Transverse colon (tissue), 4 donors: ENCODE data around the gene ETV6. TPM values are rescaled to one million over a fixed set of nuclear protein-coding genes. Genes with fewer than 3 reads are reported as not detected.
A peak's percentile ranks its signal among the peaks of the same experiment; 100 is the strongest.

Experiments
- DNase-seq: peaks from one replicate; pipeline ENCODE4 v3.0.0-alpha.2; 2019
- H3K27ac ChIP-seq, 4 donors: fragments of 200-600 bp; sonication (generic); 2 replicates each; pipeline ENCODE4 v1.5.1; 2016 to 2018; ENCODE audit warnings: inconsistent platforms in 4 of 4
- H3K27me3 ChIP-seq: fragments of 200-600 bp; sonication (generic); 2 replicates; pipeline ENCODE4 v1.5.1; 2017; ENCODE audit warnings: inconsistent platforms
- H3K36me3 ChIP-seq, 4 donors: fragments of 200-600 bp; sonication (generic); 2 replicates each; pipeline ENCODE4 v1.5.1; 2017 to 2019; ENCODE audit warnings: inconsistent platforms in 4 of 4
- H3K4me1 ChIP-seq, 4 donors: fragments of 200-600 bp; sonication (generic); 2 replicates each; pipeline ENCODE4 v1.5.1; 2017 to 2020; ENCODE audit warnings: inconsistent platforms in 4 of 4
- H3K4me3 ChIP-seq, 4 donors: fragments of 200-600 bp; sonication (generic); 1 replicate in 1 of 4; 2 replicates in 3 of 4; pipeline versions ENCODE4 v1.5.1 to v1.6.1; 2017 to 2019; ENCODE audit warnings: inconsistent platforms in 4 of 4
- H3K9me3 ChIP-seq, 2 donors: fragments of 200-600 bp; sonication (generic); 2 replicates each; pipeline ENCODE4 v1.5.1; 2017 to 2019; ENCODE audit warnings: inconsistent platforms in 2 of 2
- EP300 ChIP-seq: sonication (generic); formaldehyde crosslinking; IDR thresholded peaks from one replicate; pipeline ENCODE4 v1.6.1; 2017; ENCODE audit warnings: antibody characterized with exemption, low read depth
- POLR2A ChIP-seq: fragments of 450-650 bp; IDR thresholded peaks from one replicate; pipeline ENCODE4 v1.6.1; 2016; ENCODE audit warnings: antibody characterized with exemption, mild to moderate bottlenecking, moderate library complexity
- POLR2AphosphoS5 ChIP-seq, 3 donors: sonication (generic); formaldehyde crosslinking; IDR thresholded peaks; one replicate each; pipeline ENCODE4 v1.6.1; 2016; ENCODE audit warnings: antibody characterized with exemption in 3 of 3
- whole genome bisulfite sequencing, 2 donors: methylation state at CpG; one replicate each; pipeline ENCODE4 v1.1.5; 2018; ENCODE audit warnings: low coverage in 1 of 2; 5-methylcytosine and 5-hydroxymethylcytosine counted together
- in situ Hi-C, 4 donors: fragments of 200-750 bp; cut with MboI; loops; one replicate each; pipeline versions ENCODE4 v1.15.0 to v1.15.1; 2017; ENCODE audit warnings: low sequenced_read_pairs in 3 of 4, low pct_ligation_motif_present in 1 of 4, low pct_unique_long_range_greater_than_20kb in 1 of 4
- intact Hi-C: fragments of 100-400 bp; cut with DNase I; formaldehyde crosslinking; loops from one replicate; pipeline ENCODE4 v1.15.1; 2023; ENCODE audit warnings: low total_unique reads
- total RNA-seq, 4 donors: library from RNA; depleted of rRNA; stranded (reverse); fragments of >200 nt; gene quantifications; one replicate each; pipeline ENCODE4 v1.1.0, GENCODE V29; 2016
- TF ChIP-seq, protein P1 (sequence below), 5 experiments: fragments of 200-600 bp in 3 of 5; fragments of 450-650 bp in 2 of 5; sonication (generic) in 3 of 5; IDR thresholded peaks; 1 replicate in 2 of 5; 2 replicates in 3 of 5; pipeline ENCODE4 v1.5.1; 2016 to 2017; ENCODE audit warnings: antibody characterized with exemption in 5 of 5, inconsistent platforms in 3 of 5, mild to moderate bottlenecking in 2 of 5, moderate library complexity in 1 of 5

Gene ETV6
- total RNA-seq, 4 donors from 2014 or later: 19.9 to 47.9 (median 41.0) TPM

DNA sequence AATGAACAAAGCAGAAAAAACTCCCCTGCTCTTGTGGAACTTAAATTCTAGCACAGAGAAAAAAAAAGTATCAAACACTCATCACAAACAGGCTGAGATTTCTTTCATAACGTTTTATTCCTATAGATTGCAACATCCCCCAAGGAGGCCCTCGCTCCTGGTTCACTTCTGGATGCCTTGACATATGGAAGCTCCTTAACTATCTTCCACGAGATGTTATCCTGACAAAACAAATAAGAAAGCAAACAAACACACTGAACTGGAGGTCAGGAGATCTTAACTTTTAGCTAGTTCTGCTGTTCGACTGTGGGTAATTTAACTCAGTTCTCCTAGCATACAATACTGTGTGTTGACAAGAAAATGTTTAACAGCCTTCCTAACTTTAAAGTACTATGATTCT lies 104.8 kb downstream of the ETV6 start:
- H3K27ac ChIP-seq: peak overlapping the region; percentile 74 to 87 (median 82)
- 69 to 74% methylated on average over 2 to 4 of the region's 4 CpGs for WGBS, 2 donors
- H3K4me1 ChIP-seq: peaks cover 29 to 66% (median 43%) of the 10 kb centered on the region in 4 donors
- intact Hi-C loops: loop anchor here (10.0 kb wide), 1 partner anchor 51 kb away; no protein-coding TSS in a partner anchor
- TF ChIP-seq EP300 (no peak), POLR2AphosphoS5 (IDR thresholded peaks at IDR 0.05) (no peak), POLR2A (no peak)
- TF ChIP-seq, protein P1, sequence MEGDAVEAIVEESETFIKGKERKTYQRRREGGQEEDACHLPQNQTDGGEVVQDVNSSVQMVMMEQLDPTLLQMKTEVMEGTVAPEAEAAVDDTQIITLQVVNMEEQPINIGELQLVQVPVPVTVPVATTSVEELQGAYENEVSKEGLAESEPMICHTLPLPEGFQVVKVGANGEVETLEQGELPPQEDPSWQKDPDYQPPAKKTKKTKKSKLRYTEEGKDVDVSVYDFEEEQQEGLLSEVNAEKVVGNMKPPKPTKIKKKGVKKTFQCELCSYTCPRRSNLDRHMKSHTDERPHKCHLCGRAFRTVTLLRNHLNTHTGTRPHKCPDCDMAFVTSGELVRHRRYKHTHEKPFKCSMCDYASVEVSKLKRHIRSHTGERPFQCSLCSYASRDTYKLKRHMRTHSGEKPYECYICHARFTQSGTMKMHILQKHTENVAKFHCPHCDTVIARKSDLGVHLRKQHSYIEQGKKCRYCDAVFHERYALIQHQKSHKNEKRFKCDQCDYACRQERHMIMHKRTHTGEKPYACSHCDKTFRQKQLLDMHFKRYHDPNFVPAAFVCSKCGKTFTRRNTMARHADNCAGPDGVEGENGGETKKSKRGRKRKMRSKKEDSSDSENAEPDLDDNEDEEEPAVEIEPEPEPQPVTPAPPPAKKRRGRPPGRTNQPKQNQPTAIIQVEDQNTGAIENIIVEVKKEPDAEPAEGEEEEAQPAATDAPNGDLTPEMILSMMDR (IDR thresholded peaks at IDR 0.05): no peak
- H3K36me3 ChIP-seq: peaks cover 0 to 8% (median 0%) of the 10 kb centered on the region in 4 donors
- H3K9me3 ChIP-seq: no peaks in the 10 kb centered on the region
- in situ Hi-C loops: no loop called here
- no peak overlapping the region for H3K4me3 ChIP-seq
- DNase-seq: no peak
- no peaks in the 10 kb centered on the region for H3K27me3 ChIP-seq

DNA sequence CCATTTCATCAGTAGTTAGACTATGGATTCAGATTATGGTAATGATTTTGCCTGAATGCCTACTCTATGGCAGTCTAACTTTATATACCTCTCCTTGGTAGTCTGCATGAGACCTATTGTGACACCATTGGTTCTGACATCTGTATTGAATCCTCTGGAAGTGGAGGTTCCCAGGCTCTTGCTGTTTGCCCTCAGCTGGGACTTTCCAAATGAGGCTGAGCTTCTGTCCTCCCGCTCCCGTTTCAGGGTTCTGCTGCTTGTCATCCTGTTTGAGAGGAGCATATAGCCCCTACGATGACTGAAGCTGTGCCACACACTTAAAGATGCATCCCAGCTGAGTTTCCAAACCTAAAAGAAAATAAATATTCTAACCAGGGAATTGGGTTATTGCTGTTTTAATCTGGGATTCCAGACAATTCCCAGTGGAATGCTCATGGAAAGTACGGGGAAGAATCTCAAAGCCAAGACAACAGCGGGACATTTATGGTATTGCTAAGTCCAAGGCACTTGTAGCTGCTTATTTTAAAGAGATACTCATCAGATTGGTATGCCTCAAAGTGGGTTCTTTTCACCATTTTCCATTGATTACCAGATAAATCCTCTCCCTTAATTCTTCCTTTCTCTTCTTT lies 105.9 kb downstream of the ETV6 start:
- H3K4me1 ChIP-seq: peaks cover 29 to 73% (median 45%) of the 10 kb centered on the region in 4 donors
- TF ChIP-seq POLR2AphosphoS5 (IDR thresholded peaks at IDR 0.05) (no peak), EP300 (no peak), POLR2A (no peak)
- TF ChIP-seq, protein P1 (IDR thresholded peaks at IDR 0.05): no peak
- H3K27ac ChIP-seq: peak overlapping the region; percentile 74 to 87 (median 82)
- intact Hi-C loops (loop anchor here (10.0 kb wide), 1 partner anchor 49 kb away; no protein-coding TSS in a partner anchor), in situ Hi-C loops (no loop called here)
- 44 to 53% methylated on average over 5 of the region's 5 CpGs for WGBS, 2 donors
- no peaks in the 10 kb centered on the region for H3K27me3 ChIP-seq
- peaks cover 0 to 8% (median 0%) of the 10 kb centered on the region in 4 donors for H3K36me3 ChIP-seq
- H3K9me3 ChIP-seq: no peaks in the 10 kb centered on the region
- no peak overlapping the region for H3K4me3 ChIP-seq
- no peak for DNase-seq

DNA sequence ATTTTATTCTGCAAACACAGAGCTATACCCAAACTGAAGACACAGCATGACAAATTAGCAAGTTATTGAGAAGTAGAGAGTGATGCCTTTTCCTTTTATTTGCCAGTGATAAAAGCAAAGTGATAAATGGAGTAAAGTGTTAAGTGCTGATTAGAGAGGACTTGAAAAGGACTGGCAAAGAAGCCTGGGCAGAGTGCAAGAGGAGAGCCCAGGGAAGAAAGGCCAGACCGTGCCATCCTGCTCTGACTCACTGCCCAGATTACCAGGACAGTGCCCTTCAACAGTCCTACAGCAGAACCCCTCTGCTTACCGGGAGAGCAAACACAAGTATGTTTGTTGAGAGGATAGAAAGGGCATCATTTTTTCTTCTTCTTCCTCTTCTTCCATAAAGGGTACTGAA lies 106.5 kb downstream of the ETV6 start:
- WGBS, 2 donors: 56 to 80% methylated on average over 1 to 2 of the region's 2 CpGs
- intact Hi-C loops: loop anchor here (10.0 kb wide), 1 partner anchor 49 kb away; no protein-coding TSS in a partner anchor
- H3K27ac ChIP-seq: peak overlapping the region; percentile 74 to 87 (median 82)
- TF ChIP-seq EP300: no peak
- TF ChIP-seq POLR2A: no peak
- no peak for TF ChIP-seq POLR2AphosphoS5 (IDR thresholded peaks at IDR 0.05)
- TF ChIP-seq, protein P1 (IDR thresholded peaks at IDR 0.05): no peak
- H3K4me1 ChIP-seq: peaks cover 29 to 74% (median 45%) of the 10 kb centered on the region in 4 donors
- no peaks in the 10 kb centered on the region for H3K27me3 ChIP-seq
- in situ Hi-C loops: no loop called here
- peaks cover 0 to 8% (median 0%) of the 10 kb centered on the region in 4 donors for H3K36me3 ChIP-seq
- H3K4me3 ChIP-seq: no peak overlapping the region
- H3K9me3 ChIP-seq: no peaks in the 10 kb centered on the region
- DNase-seq: no peak

DNA sequence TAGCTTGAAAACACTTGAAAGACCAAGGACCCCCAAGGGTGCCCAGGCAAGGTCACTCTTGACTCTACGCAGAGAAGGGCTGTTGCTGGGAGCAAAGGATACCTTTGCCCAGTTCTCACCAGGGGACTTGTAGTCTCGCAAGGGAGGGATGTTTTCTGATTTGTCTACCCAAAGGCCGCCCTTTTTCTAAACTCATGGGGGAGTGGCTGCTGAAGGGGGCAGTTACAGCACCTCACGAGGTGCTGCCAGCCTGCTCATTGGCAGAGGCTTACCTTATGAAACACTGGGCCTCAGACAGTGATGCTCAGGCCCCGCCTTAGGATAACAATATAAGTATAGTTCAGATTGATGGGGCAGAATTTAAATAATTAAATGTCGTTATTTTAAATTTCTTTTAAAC lies 107.0 kb downstream of the ETV6 start:
- H3K4me1 ChIP-seq: peaks cover 29 to 79% (median 46%) of the 10 kb centered on the region in 4 donors
- no peak overlapping the region for H3K4me3 ChIP-seq
- H3K36me3 ChIP-seq: peaks cover 0 to 8% (median 0%) of the 10 kb centered on the region in 4 donors
- peak overlapping the region; percentile 74 to 87 (median 82) for H3K27ac ChIP-seq
- no peaks in the 10 kb centered on the region for H3K9me3 ChIP-seq
- no peak for DNase-seq
- intact Hi-C loops (loop anchor here (10.0 kb wide), 1 partner anchor 48 kb away; no protein-coding TSS in a partner anchor), in situ Hi-C loops (no loop called here)
- no peaks in the 10 kb centered on the region for H3K27me3 ChIP-seq
- WGBS, 2 donors: 45 to 60% methylated on average over 3 to 6 of the region's 6 CpGs
- TF ChIP-seq POLR2A: no peak
- TF ChIP-seq EP300: no peak
- TF ChIP-seq, protein P1 (IDR thresholded peaks at IDR 0.05): no peak
- TF ChIP-seq POLR2AphosphoS5 (IDR thresholded peaks at IDR 0.05): no peak
